ENCODE results near the gene SLC7A14.

The SLC7A14 gene

GRCh38 chr3:170497207-170498095 is 88.4 kb downstream of the SLC7A14 start:
- no peak for DNase-seq (ENCODE audit: low read depth in 2 of 2)

- DNase-seq (ENCODE audit: low read depth in 2 of 2): no peak
Observed at GRCh38 chr3:170496868-170497140, 89.1 kb downstream of the SLC7A14 start.

GRCh38 chr3:170496026-170496867 is 89.6 kb downstream of the SLC7A14 start:
- no peak for DNase-seq (ENCODE audit: low read depth in 2 of 2)

GRCh38 chr3:170494766-170495165 is 91.1 kb downstream of the SLC7A14 start:
- DNase-seq (ENCODE audit: low read depth in 2 of 2): no peak

GRCh38 chr3:170493712-170494182 is 92.1 kb downstream of the SLC7A14 start:
- DNase-seq (ENCODE audit: low read depth in 2 of 2): no peak

GRCh38 chr3:170491901-170492300 is 94.0 kb downstream of the SLC7A14 start:
- no peak for DNase-seq (ENCODE audit: low read depth in 2 of 2)

- DNase-seq (ENCODE audit: low read depth in 2 of 2): no peak
Observed at GRCh38 chr3:170490828-170491560, 94.9 kb downstream of the SLC7A14 start.

GRCh38 chr3:170488802-170489201 is 97.1 kb downstream of the SLC7A14 start:
- no peak for DNase-seq (ENCODE audit: low read depth in 2 of 2)

- no peak for DNase-seq (ENCODE audit: low read depth in 2 of 2)
Observed at GRCh38 chr3:170487031-170487430, 98.8 kb downstream of the SLC7A14 start.

GRCh38 chr3:170486398-170486797 is 99.5 kb downstream of the SLC7A14 start:
- DNase-seq (ENCODE audit: low read depth in 2 of 2): no peak

- no peak for DNase-seq (ENCODE audit: low read depth in 2 of 2)
Observed at GRCh38 chr3:170485696-170486095, 100.2 kb downstream of the SLC7A14 start.

GRCh38 chr3:170485294-170485693 is 100.6 kb downstream of the SLC7A14 start:
- DNase-seq (ENCODE audit: low read depth in 2 of 2): no peak

- no peak for DNase-seq (ENCODE audit: low read depth in 2 of 2)
Observed at GRCh38 chr3:170484869-170485268, 101.0 kb downstream of the SLC7A14 start.

GRCh38 chr3:170483485-170484262 is 102.2 kb downstream of the SLC7A14 start:
- DNase-seq (ENCODE audit: low read depth in 2 of 2): no peak

GRCh38 chr3:170482199-170482598 is 103.7 kb downstream of the SLC7A14 start:
- no peak for DNase-seq (ENCODE audit: low read depth in 2 of 2)

- no peak for DNase-seq (ENCODE audit: low read depth in 2 of 2)
Observed at GRCh38 chr3:170480111-170480510, 105.8 kb downstream of the SLC7A14 start.

- no peak for DNase-seq (ENCODE audit: low read depth in 2 of 2)
Observed at GRCh38 chr3:170477395-170477794, 108.5 kb downstream of the SLC7A14 start.

GRCh38 chr3:170476291-170476690 is 109.6 kb downstream of the SLC7A14 start:
- DNase-seq (ENCODE audit: low read depth in 2 of 2): no peak

- DNase-seq (ENCODE audit: low read depth in 2 of 2): no peak
Observed at GRCh38 chr3:170475092-170475685, 110.7 kb downstream of the SLC7A14 start.

GRCh38 chr3:170473358-170473757 is 112.5 kb downstream of the SLC7A14 start:
- DNase-seq (ENCODE audit: low read depth in 2 of 2): no peak

GRCh38 chr3:170471149-170471548 is 114.7 kb downstream of the SLC7A14 start:
- no peak for DNase-seq (ENCODE audit: low read depth in 2 of 2)

All from stimulated activated CD4-positive, alpha-beta T cell treated with anti-CD3 and anti-CD28 coated beads, Interleukin-12 subunit alpha, Interleukin-12 subunit beta, amount 100 ng/mL, for 24 hours (primary cell).